ENCODE measurements around the gene ABCD2. TPM values are rescaled to one million over a fixed set of nuclear protein-coding genes. Genes with fewer than 3 reads are reported as not detected.

The ABCD2 gene
- total and polyA plus RNA-seq, 9 donors: 0.05 to 0.57 (median 0.13) TPM

- WGBS, 3 donors: 49 to 70% (median 62%) methylated on average over 1 of the region's 1 CpG
- no peak overlapping the region for H3K27ac ChIP-seq
- no peak overlapping the region for H3K4me3 ChIP-seq
- intact Hi-C loops (cut with DNase I): no loop called here
- H3K4me1 ChIP-seq (ENCODE audit: insufficient read depth): no peaks in the 10 kb centered on the region
- no peaks in the 10 kb centered on the region for H3K9me3 ChIP-seq
- TF ChIP-seq CTCF (IDR thresholded peaks at IDR 0.05): no peak
- no peak for TF ChIP-seq POLR2A (IDR thresholded peaks at IDR 0.05)
- no peak for TF ChIP-seq EP300 (IDR thresholded peaks at IDR 0.05)
- no peaks in the 10 kb centered on the region for H3K36me3 ChIP-seq
- H3K27me3 ChIP-seq: no peaks in the 10 kb centered on the region
- no peak for DNase-seq
Measured at GRCh38 chr12:39575498-39575875, 44.1 kb downstream of the ABCD2 start.

GRCh38 chr12:39574785-39575497, 44.7 kb downstream of the ABCD2 start:
- no peaks in the 10 kb centered on the region for H3K36me3 ChIP-seq
- no peaks in the 10 kb centered on the region for H3K9me3 ChIP-seq
- H3K4me3 ChIP-seq: no peak overlapping the region
- H3K4me1 ChIP-seq (ENCODE audit: insufficient read depth): no peaks in the 10 kb centered on the region
- TF ChIP-seq POLR2A (IDR thresholded peaks at IDR 0.05): no peak
- no peak for TF ChIP-seq EP300 (IDR thresholded peaks at IDR 0.05)
- TF ChIP-seq CTCF (IDR thresholded peaks at IDR 0.05): no peak
- DNase-seq: no peak
- intact Hi-C loops (cut with DNase I): no loop called here
- WGBS, 3 donors: 59 to 70% (median 65%) methylated on average over 4 of the region's 4 CpGs
- no peak overlapping the region for H3K27ac ChIP-seq
- H3K27me3 ChIP-seq: no peaks in the 10 kb centered on the region

- Histone ChIP-seq H3K4me3 (no peak overlapping the region), H3K4me1 (ENCODE audit: insufficient read depth) (no peaks in the 10 kb centered on the region), H3K9me3 (no peaks in the 10 kb centered on the region), H3K36me3 (no peaks in the 10 kb centered on the region), H3K27ac (no peak overlapping the region), H3K27me3 (no peaks in the 10 kb centered on the region)
- intact Hi-C loops (cut with DNase I): no loop called here
- WGBS, 3 donors: 93 to 95% (median 95%) methylated on average over 1 of the region's 1 CpG
- no peak for DNase-seq
- no peak for TF ChIP-seq EP300 (IDR thresholded peaks at IDR 0.05)
- TF ChIP-seq CTCF (IDR thresholded peaks at IDR 0.05): no peak
- no peak for TF ChIP-seq POLR2A (IDR thresholded peaks at IDR 0.05)
Measured at GRCh38 chr12:39574378-39574777, 45.2 kb downstream of the ABCD2 start.

- Histone ChIP-seq H3K4me1 (ENCODE audit: insufficient read depth) (no peaks in the 10 kb centered on the region), H3K36me3 (no peaks in the 10 kb centered on the region), H3K9me3 (no peaks in the 10 kb centered on the region), H3K27ac (no peak overlapping the region), H3K4me3 (no peak overlapping the region), H3K27me3 (no peaks in the 10 kb centered on the region)
- DNase-seq: no peak
- no peak for TF ChIP-seq POLR2A (IDR thresholded peaks at IDR 0.05)
- no peak for TF ChIP-seq EP300 (IDR thresholded peaks at IDR 0.05)
- no peak for TF ChIP-seq CTCF (IDR thresholded peaks at IDR 0.05)
- intact Hi-C loops (cut with DNase I): no loop called here
- 63 to 86% (median 69%) methylated on average over 2 of the region's 2 CpGs for WGBS, 3 donors
Measured at GRCh38 chr12:39573971-39574370, 45.6 kb downstream of the ABCD2 start.

All from ovary (tissue), 9 donors.